Measurements from ENCODE around the gene DTNA.
"Not testable (repeated sequence)": the region's sequence is repeated elsewhere in the genome, so short reads cannot be mapped to it uniquely, and the experiment has no call there.

DTNA gene

DNA sequence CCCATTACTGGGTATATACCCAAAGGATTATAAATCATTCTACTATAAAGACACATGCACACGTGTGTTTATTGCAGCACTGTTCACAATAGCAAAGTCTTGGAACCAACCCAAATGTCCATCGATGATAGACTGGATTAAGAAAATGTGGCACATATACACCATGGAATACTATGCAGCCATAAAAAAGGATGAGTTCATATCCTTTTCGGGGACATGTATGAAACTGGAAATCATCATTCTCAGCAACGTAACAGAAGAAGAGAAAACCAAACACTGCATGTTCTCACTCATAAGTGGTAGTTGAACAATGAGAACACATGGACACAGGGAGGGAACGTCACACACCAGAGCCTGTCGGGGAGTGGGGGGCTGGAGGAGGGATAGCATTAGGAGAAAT, 15.6 kb downstream of the DTNA start:
- not testable (repeated sequence) for H3K4me2 ChIP-seq (ENCODE audit: low read length); H3K79me1 ChIP-seq (ENCODE audit: low read length); H3K23ac ChIP-seq (ENCODE audit: low read length); H3K56ac ChIP-seq (ENCODE audit: low read length); H2BK5ac ChIP-seq (ENCODE audit: low read length); H2AK5ac ChIP-seq (ENCODE audit: low read length); H3K27me3 ChIP-seq (ENCODE audit: insufficient read depth, low read length, poor library complexity); H2BK15ac ChIP-seq (replicated peaks; ENCODE audit: low read depth); H3K79me2 ChIP-seq (ENCODE audit: control insufficient read depth, insufficient read depth, low read length); H3K4ac ChIP-seq (ENCODE audit: low read depth, low read length); H3K36me3 ChIP-seq (ENCODE audit: control insufficient read depth, insufficient read depth, low read length); H3K9ac ChIP-seq (ENCODE audit: low read length); H3K18ac ChIP-seq (ENCODE audit: low read length); DNase-seq; H3K4me3 ChIP-seq (ENCODE audit: low read length); H3K27ac ChIP-seq (ENCODE audit: low read depth, low read length); H2BK120ac ChIP-seq (ENCODE audit: low read depth, low read length); H4K5ac ChIP-seq (ENCODE audit: low read length); H4K8ac ChIP-seq (ENCODE audit: low read depth, low read length)
- no CpG with 5 or more reads among the region's 6 CpGs for WGBS (ENCODE audit: extremely low coverage, insufficient coverage, low lambda C conversion rate)
- peaks cover 11% of the 10 kb centered on the region for H3K4me1 ChIP-seq (ENCODE audit: control insufficient read depth, low read depth, low read length)

DNA sequence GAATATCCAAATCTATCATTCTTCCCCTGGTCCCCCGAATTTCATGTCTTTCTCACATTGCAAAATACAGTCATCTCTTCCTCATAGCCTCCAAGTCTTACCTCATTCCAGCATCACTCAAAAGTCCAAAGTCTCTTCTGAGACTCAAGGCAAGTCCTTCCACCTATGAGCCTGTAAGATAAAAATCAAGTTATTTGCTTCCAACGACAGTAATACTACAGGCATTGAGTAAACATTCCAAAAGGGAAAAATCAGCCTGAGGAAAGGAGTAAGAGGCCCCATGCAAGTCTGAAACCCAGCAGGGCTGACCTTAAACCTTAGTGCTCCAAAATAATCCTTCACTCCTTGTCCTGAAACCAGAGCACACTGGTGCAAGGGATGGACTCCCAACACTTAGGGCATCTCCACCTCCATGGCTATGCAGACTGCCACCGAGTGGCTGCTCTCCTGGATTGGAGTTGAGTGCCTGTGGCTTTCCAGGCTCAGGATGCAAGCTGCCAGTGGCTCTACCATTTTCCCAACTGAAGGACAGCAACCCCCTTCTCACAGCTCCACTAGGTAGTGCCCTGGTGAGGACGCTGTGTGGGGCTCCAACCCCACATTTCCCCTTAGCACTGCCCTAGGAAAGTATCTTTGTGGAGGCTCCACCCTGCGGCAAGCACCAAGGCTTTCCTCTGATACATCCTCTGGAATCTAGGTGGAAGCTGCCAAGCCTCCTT, 16.3 kb downstream of the DTNA start:
- no peak overlapping the region for H3K4me2 ChIP-seq (ENCODE audit: low read length)
- no peaks in the 10 kb centered on the region for H3K36me3 ChIP-seq (ENCODE audit: control insufficient read depth, insufficient read depth, low read length)
- H4K5ac ChIP-seq (ENCODE audit: low read length) = peak overlapping the region; percentile 13
- no peak overlapping the region for H3K9ac ChIP-seq (ENCODE audit: low read length)
- H3K23ac ChIP-seq (ENCODE audit: low read length) = no peak overlapping the region
- H4K8ac ChIP-seq (ENCODE audit: low read depth, low read length) = no peak overlapping the region
- H3K4me1 ChIP-seq (ENCODE audit: control insufficient read depth, low read depth, low read length) = peaks cover 11% of the 10 kb centered on the region
- no peak overlapping the region for H3K27ac ChIP-seq (ENCODE audit: low read depth, low read length)
- H3K27me3 ChIP-seq (ENCODE audit: insufficient read depth, low read length, poor library complexity) = no peaks in the 10 kb centered on the region
- H3K18ac ChIP-seq (ENCODE audit: low read length) = no peak overlapping the region
- H3K4ac ChIP-seq (ENCODE audit: low read depth, low read length) = peak overlapping the region; percentile 18
- WGBS (ENCODE audit: extremely low coverage, insufficient coverage, low lambda C conversion rate) = no CpG with 5 or more reads among the region's 5 CpGs
- H3K4me3 ChIP-seq (ENCODE audit: low read length) = no peak overlapping the region
- H3K56ac ChIP-seq (ENCODE audit: low read length) = peak overlapping the region; percentile 53
- H2BK15ac ChIP-seq (replicated peaks; ENCODE audit: low read depth) = no peak overlapping the region
- H2BK120ac ChIP-seq (ENCODE audit: low read depth, low read length) = no peak overlapping the region
- no peaks in the 10 kb centered on the region for H3K79me2 ChIP-seq (ENCODE audit: control insufficient read depth, insufficient read depth, low read length)
- no peak overlapping the region for H2BK5ac ChIP-seq (ENCODE audit: low read length)
- no peak overlapping the region for H2AK5ac ChIP-seq (ENCODE audit: low read length)
- DNase-seq = peak; percentile 58
- no peaks in the 10 kb centered on the region for H3K79me1 ChIP-seq (ENCODE audit: low read length)

DNA sequence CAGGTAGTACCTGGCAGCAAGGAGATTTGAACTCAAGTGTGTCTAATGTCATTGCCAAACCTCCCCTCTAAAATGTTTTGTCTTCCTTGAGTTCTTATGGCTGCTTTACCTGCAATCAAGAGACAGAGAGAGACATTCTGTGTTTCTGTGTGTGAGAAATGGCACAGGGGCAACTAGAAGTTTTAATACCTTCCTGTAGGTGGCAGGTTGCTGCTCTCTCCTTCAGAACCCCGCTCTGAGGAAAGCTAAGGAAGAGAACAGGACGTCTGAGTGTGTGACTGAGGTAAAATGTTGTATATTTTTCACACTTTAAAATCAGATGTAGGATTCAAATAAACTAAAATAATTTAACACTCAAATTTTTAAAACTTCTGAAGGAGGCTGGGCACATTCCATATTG, 19.2 kb downstream of the DTNA start:
- WGBS (ENCODE audit: extremely low coverage, insufficient coverage, low lambda C conversion rate) = no CpG with 5 or more reads among the region's 2 CpGs
- DNase-seq = peak; percentile 87
- Histone ChIP-seq H3K4me3 (ENCODE audit: low read length) (no peak overlapping the region), H3K36me3 (ENCODE audit: control insufficient read depth, insufficient read depth, low read length) (no peaks in the 10 kb centered on the region), H2AK5ac (ENCODE audit: low read length) (no peak overlapping the region), H3K4me2 (ENCODE audit: low read length) (no peak overlapping the region), H3K79me2 (ENCODE audit: control insufficient read depth, insufficient read depth, low read length) (no peaks in the 10 kb centered on the region), H2BK15ac (replicated peaks; ENCODE audit: low read depth) (no peak overlapping the region), H3K9ac (ENCODE audit: low read length) (no peak overlapping the region), H3K79me1 (ENCODE audit: low read length) (no peaks in the 10 kb centered on the region), H3K18ac (ENCODE audit: low read length) (no peak overlapping the region), H3K56ac (ENCODE audit: low read length) (no peak overlapping the region), H3K27ac (ENCODE audit: low read depth, low read length) (no peak overlapping the region), H3K23ac (ENCODE audit: low read length) (no peak overlapping the region), H3K27me3 (ENCODE audit: insufficient read depth, low read length, poor library complexity) (no peaks in the 10 kb centered on the region), H3K4ac (ENCODE audit: low read depth, low read length) (no peak overlapping the region), H3K4me1 (ENCODE audit: control insufficient read depth, low read depth, low read length) (peaks cover 11% of the 10 kb centered on the region), H2BK5ac (ENCODE audit: low read length) (no peak overlapping the region), H4K8ac (ENCODE audit: low read depth, low read length) (no peak overlapping the region), H2BK120ac (ENCODE audit: low read depth, low read length) (no peak overlapping the region), H4K5ac (ENCODE audit: low read length) (no peak overlapping the region)

DNA sequence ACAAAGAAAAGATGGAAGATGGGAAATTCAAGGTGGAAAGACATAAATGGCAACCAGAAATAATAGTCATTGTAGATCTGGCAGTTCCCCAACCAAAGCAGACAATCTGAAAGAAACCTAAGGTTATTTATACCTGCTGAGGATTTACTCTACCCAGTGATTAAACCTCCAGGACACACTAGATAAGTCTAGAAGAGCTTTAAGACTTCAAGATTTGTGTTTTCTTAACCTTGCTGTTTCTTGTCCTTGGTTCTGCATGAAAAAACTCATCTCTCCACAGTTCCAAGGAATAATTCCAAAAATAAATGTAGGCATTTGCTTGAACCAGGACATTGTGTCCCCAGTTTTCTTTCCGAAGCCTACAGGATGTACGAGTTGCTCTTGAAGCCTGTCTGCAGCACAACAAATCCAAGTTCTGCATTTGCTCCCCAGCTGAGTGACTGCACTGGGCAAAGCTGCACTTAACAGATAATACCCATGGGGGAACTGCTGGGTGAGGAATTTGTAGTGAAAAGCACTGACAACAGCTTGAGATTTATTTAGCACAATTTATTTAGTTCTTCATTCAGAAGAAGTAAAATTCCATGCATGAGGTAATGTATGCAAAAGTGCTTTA, 19.8 kb downstream of the DTNA start:
- H4K5ac ChIP-seq (ENCODE audit: low read length) = no peak overlapping the region
- no peaks in the 10 kb centered on the region for H3K27me3 ChIP-seq (ENCODE audit: insufficient read depth, low read length, poor library complexity)
- no peak overlapping the region for H3K4ac ChIP-seq (ENCODE audit: low read depth, low read length)
- H3K56ac ChIP-seq (ENCODE audit: low read length) = peak overlapping the region; percentile 54
- peak; percentile 64 for DNase-seq
- no peak overlapping the region for H2BK5ac ChIP-seq (ENCODE audit: low read length)
- H3K4me3 ChIP-seq (ENCODE audit: low read length) = no peak overlapping the region
- H3K4me1 ChIP-seq (ENCODE audit: control insufficient read depth, low read depth, low read length) = peaks cover 11% of the 10 kb centered on the region
- no CpG with 5 or more reads among the region's 2 CpGs for WGBS (ENCODE audit: extremely low coverage, insufficient coverage, low lambda C conversion rate)
- no peak overlapping the region for H3K4me2 ChIP-seq (ENCODE audit: low read length)
- no peak overlapping the region for H2BK15ac ChIP-seq (replicated peaks; ENCODE audit: low read depth)
- H3K27ac ChIP-seq (ENCODE audit: low read depth, low read length) = no peak overlapping the region
- peak overlapping the region; percentile 82 for H2BK120ac ChIP-seq (ENCODE audit: low read depth, low read length)
- no peak overlapping the region for H4K8ac ChIP-seq (ENCODE audit: low read depth, low read length)
- no peak overlapping the region for H3K9ac ChIP-seq (ENCODE audit: low read length)
- no peaks in the 10 kb centered on the region for H3K79me2 ChIP-seq (ENCODE audit: control insufficient read depth, insufficient read depth, low read length)
- H3K79me1 ChIP-seq (ENCODE audit: low read length) = no peaks in the 10 kb centered on the region
- no peak overlapping the region for H3K23ac ChIP-seq (ENCODE audit: low read length)
- H2AK5ac ChIP-seq (ENCODE audit: low read length) = peak overlapping the region; percentile 70
- H3K36me3 ChIP-seq (ENCODE audit: control insufficient read depth, insufficient read depth, low read length) = no peaks in the 10 kb centered on the region
- no peak overlapping the region for H3K18ac ChIP-seq (ENCODE audit: low read length)

DNA sequence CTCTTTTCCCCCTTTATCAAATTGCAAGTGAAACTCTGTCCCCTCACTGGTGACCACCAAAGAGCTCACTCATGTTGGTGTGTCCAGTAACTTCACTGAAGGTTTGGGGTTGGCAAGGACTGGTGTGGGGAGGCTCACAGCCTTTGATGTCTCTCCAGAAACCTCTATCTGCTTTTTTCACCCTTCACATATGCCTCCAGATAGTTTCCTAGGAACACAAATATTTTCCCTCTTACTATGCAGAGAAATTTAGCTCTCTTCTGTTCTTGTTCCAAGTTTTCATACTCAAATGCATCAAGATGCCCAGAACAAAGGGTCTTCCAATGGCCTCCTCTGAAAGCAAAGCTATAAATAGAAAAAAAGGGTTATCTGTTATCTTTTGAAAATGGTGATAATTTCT, 20.7 kb downstream of the DTNA start:
- Histone ChIP-seq H4K8ac (ENCODE audit: low read depth, low read length) (no peak overlapping the region), H3K18ac (ENCODE audit: low read length) (peak overlapping the region; percentile 54), H3K9ac (ENCODE audit: low read length) (no peak overlapping the region), H2BK15ac (replicated peaks; ENCODE audit: low read depth) (peak overlapping the region; percentile 25), H3K56ac (ENCODE audit: low read length) (no peak overlapping the region), H2BK5ac (ENCODE audit: low read length) (peak overlapping the region; percentile 6), H4K5ac (ENCODE audit: low read length) (no peak overlapping the region), H3K79me2 (ENCODE audit: control insufficient read depth, insufficient read depth, low read length) (no peaks in the 10 kb centered on the region), H2AK5ac (ENCODE audit: low read length) (peak overlapping the region; percentile 76), H3K4me2 (ENCODE audit: low read length) (no peak overlapping the region), H3K27me3 (ENCODE audit: insufficient read depth, low read length, poor library complexity) (no peaks in the 10 kb centered on the region), H3K4me1 (ENCODE audit: control insufficient read depth, low read depth, low read length) (peaks cover 13% of the 10 kb centered on the region), H3K23ac (ENCODE audit: low read length) (no peak overlapping the region), H3K4me3 (ENCODE audit: low read length) (no peak overlapping the region), H3K36me3 (ENCODE audit: control insufficient read depth, insufficient read depth, low read length) (no peaks in the 10 kb centered on the region), H3K79me1 (ENCODE audit: low read length) (no peaks in the 10 kb centered on the region), H3K27ac (ENCODE audit: low read depth, low read length) (no peak overlapping the region), H3K4ac (ENCODE audit: low read depth, low read length) (no peak overlapping the region), H2BK120ac (ENCODE audit: low read depth, low read length) (no peak overlapping the region)
- no peak for DNase-seq

DNA sequence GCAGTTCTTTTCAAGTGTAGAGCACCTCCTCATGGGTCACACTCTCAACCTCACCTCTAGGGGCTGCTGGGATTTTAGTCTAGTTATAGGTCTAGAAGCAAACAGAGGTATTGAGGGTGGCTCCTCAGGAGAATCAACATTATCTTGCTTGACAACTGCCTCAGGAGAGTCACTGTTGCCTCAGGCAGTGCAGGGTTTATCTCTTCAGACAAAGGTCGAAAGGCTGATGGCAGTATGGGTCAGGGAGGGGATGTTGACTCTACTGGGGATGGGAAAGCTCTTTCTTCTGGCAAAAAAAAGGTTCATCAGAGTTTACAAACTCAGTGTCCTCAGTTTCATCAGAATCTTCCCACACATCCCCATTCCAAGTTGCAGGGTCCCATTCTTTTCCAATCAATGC, 24.0 kb downstream of the DTNA start:
- no peak overlapping the region for H3K27ac ChIP-seq (ENCODE audit: low read depth, low read length)

More for the DNA sequence above, 24.0 kb downstream of the DTNA start:
- WGBS (ENCODE audit: extremely low coverage, insufficient coverage, low lambda C conversion rate) = no CpG with 5 or more reads among the region's 1 CpG
- no peaks in the 10 kb centered on the region for H3K36me3 ChIP-seq (ENCODE audit: control insufficient read depth, insufficient read depth, low read length)
- H3K4me1 ChIP-seq (ENCODE audit: control insufficient read depth, low read depth, low read length) = peaks cover 14% of the 10 kb centered on the region
- H3K9ac ChIP-seq (ENCODE audit: low read length) = no peak overlapping the region
- H4K8ac ChIP-seq (ENCODE audit: low read depth, low read length) = no peak overlapping the region
- no peak overlapping the region for H2AK5ac ChIP-seq (ENCODE audit: low read length)
- H3K79me2 ChIP-seq (ENCODE audit: control insufficient read depth, insufficient read depth, low read length) = no peaks in the 10 kb centered on the region
- no peaks in the 10 kb centered on the region for H3K79me1 ChIP-seq (ENCODE audit: low read length)
- H3K4ac ChIP-seq (ENCODE audit: low read depth, low read length) = no peak overlapping the region
- H3K4me3 ChIP-seq (ENCODE audit: low read length) = no peak overlapping the region
- no peak overlapping the region for H2BK5ac ChIP-seq (ENCODE audit: low read length)
- no peak overlapping the region for H2BK120ac ChIP-seq (ENCODE audit: low read depth, low read length)
- no peak overlapping the region for H3K18ac ChIP-seq (ENCODE audit: low read length)
- no peak overlapping the region for H4K5ac ChIP-seq (ENCODE audit: low read length)
- no peaks in the 10 kb centered on the region for H3K27me3 ChIP-seq (ENCODE audit: insufficient read depth, low read length, poor library complexity)
- H3K4me2 ChIP-seq (ENCODE audit: low read length) = no peak overlapping the region
- H2BK15ac ChIP-seq (replicated peaks; ENCODE audit: low read depth) = no peak overlapping the region
- H3K23ac ChIP-seq (ENCODE audit: low read length) = no peak overlapping the region
- H3K56ac ChIP-seq (ENCODE audit: low read length) = no peak overlapping the region
- peak; percentile 55 for DNase-seq
